GM12878 (cell line): ENCODE measurements around the gene OR4Q2. TPM values are rescaled to one million over a fixed set of nuclear protein-coding genes. Genes with fewer than 3 reads are reported as not detected.

Experiments
- ATAC-seq: fragments of 200-7000 bp; cut with Tn5 transposase; 3 replicates; pipeline ENCODE4 v1.9.1; 2020; ENCODE audit warnings: mild to moderate bottlenecking, moderate library complexity
- BruUV-seq: library from RNA; stranded (reverse); fragments of 400-500 nt; replicated peaks from 2 replicates; lab custom pipeline; 2021; lab: Mats Ljungman, UMichigan
- CTCF ChIA-PET: fragments of 300-600 bp; sonication (Branson Sonifier 250); formaldehyde crosslinking; extraction: SDS; loops from one replicate; lab custom pipeline; 2021; ENCODE audit warnings: inconsistent platforms; lab: Yijun Ruan, JAX
- POLR2A ChIA-PET: fragments of 350-600 bp; formaldehyde crosslinking; extraction: SDS; loops from one replicate; lab custom pipeline; 2021; ENCODE audit warnings: inconsistent platforms; lab: Charles Lee
- RAD21 ChIA-PET: fragments of 300-600 bp; sonication (Branson Sonifier 250); formaldehyde crosslinking; loops from one replicate; lab custom pipeline; 2023; ENCODE audit warnings: antibody characterized with exemption; ENCODE audit not compliant: unreplicated experiment; lab: Charles Lee
- SMC1A ChIA-PET: fragments of 300-600 bp; sonication (Branson Sonifier 250); formaldehyde crosslinking; loops from one replicate; lab custom pipeline; 2023; ENCODE audit not compliant: unreplicated experiment, uncharacterized antibody; lab: Charles Lee
- DNase-seq: peaks from one replicate; pipeline ENCODE4 v3.0.0-alpha.2; 2011; ENCODE audit warnings: low read depth, low spot score
- FAIRE-seq: peaks from 3 replicates; lab custom pipeline; 2011; peaks lifted over from hg19 to GRCh38; lab: Jason Lieb, UNC
- H2AFZ ChIP-seq: 2 replicates; pipeline ENCODE4 v1.6.0; 2011; ENCODE audit warnings: low read depth, low read length, control low read depth; ENCODE audit not compliant: control insufficient read depth
- H3K27ac ChIP-seq: 2 replicates; pipeline ENCODE4 v1.5.1; 2011; ENCODE audit warnings: control low read depth; ENCODE audit not compliant: control insufficient read depth, insufficient read depth
- H3K27me3 ChIP-seq, 2 experiments: replicated peaks in 1 of 2; 2 replicates each; pipeline versions ENCODE4 v1.6.0 to v1.6.1; 2011; ENCODE audit warnings: low read length in 1 of 2; ENCODE audit not compliant: control insufficient read depth in 2 of 2, insufficient read depth in 2 of 2
- H3K36me3 ChIP-seq, 2 experiments: 2 replicates each; pipeline ENCODE4 v1.5.1; 2011; ENCODE audit warnings: low read length in 1 of 2; ENCODE audit not compliant: control insufficient read depth in 2 of 2, insufficient read depth in 2 of 2
- H3K4me1 ChIP-seq: 2 replicates; pipeline ENCODE4 v1.6.1; 2011; ENCODE audit warnings: mild to moderate bottlenecking, low read length, moderate library complexity, mixed read lengths; ENCODE audit not compliant: control insufficient read depth, insufficient read depth
- H3K4me2 ChIP-seq: 2 replicates; pipeline ENCODE4 v1.6.0; 2011; ENCODE audit warnings: control low read depth; ENCODE audit not compliant: control insufficient read depth, insufficient read depth
- H3K4me3 ChIP-seq: fragments of 200-600 bp; sonication (generic); 2 replicates; pipeline ENCODE4 v1.5.1; 2016
- H3K79me2 ChIP-seq: 2 replicates; pipeline ENCODE4 v1.6.0; 2011; ENCODE audit warnings: low read length; ENCODE audit not compliant: control insufficient read depth, insufficient read depth
- H3K9ac ChIP-seq: 2 replicates; pipeline ENCODE4 v1.8.0; 2011; ENCODE audit warnings: low read length, control low read depth, mixed read lengths; ENCODE audit not compliant: control insufficient read depth, insufficient read depth
- H3K9me3 ChIP-seq: replicated peaks from 3 replicates; pipeline ENCODE4 v1.5.1; 2011; ENCODE audit warnings: mild to moderate bottlenecking, low read length; ENCODE audit not compliant: control insufficient read depth, insufficient read depth
- H4K20me1 ChIP-seq: 2 replicates; pipeline ENCODE4 v1.6.0; 2011; ENCODE audit not compliant: control insufficient read depth, insufficient read depth
- CHD4 ChIP-seq: fragments of 200-600 bp; sonication (generic); IDR thresholded peaks from 2 replicates; pipeline ENCODE4 v1.6.1; 2016; ENCODE audit warnings: mild to moderate bottlenecking
- CREB1 ChIP-seq: IDR thresholded peaks from 2 replicates; pipeline ENCODE4 v1.6.1; 2012; ENCODE audit warnings: low read depth, mild to moderate bottlenecking, inconsistent platforms
- DPF2 ChIP-seq: fragments of 450-650 bp; IDR thresholded peaks from 2 replicates; pipeline ENCODE4 v1.6.1; 2017; ENCODE audit warnings: mild to moderate bottlenecking
- MEF2A ChIP-seq: IDR thresholded peaks from 2 replicates; pipeline ENCODE4 v1.6.1; 2011; ENCODE audit warnings: low read depth, mild to moderate bottlenecking, low read length, moderate library complexity; ENCODE audit not compliant: insufficient read depth
- MEF2B ChIP-seq: fragments of 450-650 bp; IDR thresholded peaks from 2 replicates; pipeline ENCODE4 v1.6.1; 2018; ENCODE audit warnings: mild to moderate bottlenecking, moderate library complexity; ENCODE audit not compliant: partially characterized antibody, poor library complexity, severe bottlenecking
- MXI1 ChIP-seq: fragments of 150-350 bp; IDR thresholded peaks from 2 replicates; pipeline ENCODE4 v1.6.1; 2011; ENCODE audit warnings: low read depth, mild to moderate bottlenecking, inconsistent platforms, low read length, improper control_type of control experiment
- NR2F1 ChIP-seq: fragments of 450-650 bp; conservative IDR thresholded peaks from 2 replicates; pipeline ENCODE4 v1.6.1; 2017; ENCODE audit warnings: mild to moderate bottlenecking
- POLR2AphosphoS2 ChIP-seq: IDR thresholded peaks from 2 replicates; pipeline ENCODE4 v1.6.1; 2011; ENCODE audit warnings: low read depth, mild to moderate bottlenecking, low read length, improper control_type of control experiment, moderate library complexity
- RELB ChIP-seq: fragments of 450-650 bp; IDR thresholded peaks from 2 replicates; pipeline ENCODE4 v1.6.1; 2017; ENCODE audit warnings: low read depth, mild to moderate bottlenecking, moderate library complexity
- SPI1 ChIP-seq: IDR thresholded peaks from 2 replicates; pipeline ENCODE4 v1.6.1; 2011; ENCODE audit warnings: low read depth, mild to moderate bottlenecking, low read length, moderate library complexity, borderline replicate concordance; ENCODE audit not compliant: insufficient read depth
- TCF12 ChIP-seq: IDR thresholded peaks from 2 replicates; pipeline ENCODE4 v1.6.1; 2011; ENCODE audit warnings: low read depth, mild to moderate bottlenecking, low read length
- WGBS: methylation state at CpG from one replicate; pipeline ENCODE4 v1.1.6; 2016; ENCODE audit warnings: low lambda C conversion rate; ENCODE audit not compliant: insufficient replicate concordance, insufficient coverage; ENCODE audit errors: missing lambda C conversion rate; 5-methylcytosine and 5-hydroxymethylcytosine counted together
- in situ Hi-C: fragments of 300-500 bp; cut with MboI; formaldehyde crosslinking; loops from 9 replicates; pipeline ENCODE4 v1.14.3; 2018; ENCODE audit warnings: mixed read lengths
- intact Hi-C: fragments of 100-400 bp; cut with micrococcal nuclease; formaldehyde crosslinking; loops from one replicate; pipeline ENCODE4 v1.14.2; 2022; ENCODE audit not compliant: unreplicated experiment
- polyA plus RNA-seq, 11 experiments: library from polyadenylated mRNA; depleted of rRNA in 4 of 11; unstranded in 6 of 11; stranded (reverse) in 5 of 11; fragments of >200 nt; fragmentation: Nextera tagmentation in 4 of 11; fragmentation: Illumina TruSeq in 1 of 11; extraction: Ambion mirVana in 4 of 11; extraction: Trizol in 1 of 11; gene quantifications; 1 replicate in 1 of 11; 2 replicates in 10 of 11; pipeline versions ENCODE4 v1.2.1 to v1.2.3, GENCODE V29; 2011 to 2016; ENCODE audit warnings: inconsistent platforms in 2 of 11, missing spikeins in 2 of 11, low read depth in 1 of 11
- total RNA-seq, 4 experiments: library from RNA; depleted of rRNA in 3 of 4; stranded (reverse); fragments of >200 nt in 3 of 4; fragmentation: Illumina TruSeq in 1 of 4; extraction: Trizol in 1 of 4; gene quantifications; 2 replicates each; pipeline versions ENCODE4 v1.2.1 to v1.2.3, GENCODE V29; 2013 to 2021
- TF ChIP-seq, protein P1 (sequence below): IDR thresholded peaks from 2 replicates; pipeline ENCODE4 v1.6.1; 2012; ENCODE audit warnings: improper control_type of control experiment, low read depth, low read length; ENCODE audit not compliant: insufficient replicate concordance
- TF ChIP-seq, protein P2 (sequence below): fragments of 450-650 bp; IDR thresholded peaks from 2 replicates; pipeline ENCODE4 v1.6.1; 2017; ENCODE audit warnings: mild to moderate bottlenecking, low read depth, inconsistent platforms; ENCODE audit not compliant: poor library complexity, severe bottlenecking
- TF ChIP-seq, protein P3 (sequence below): IDR thresholded peaks from 2 replicates; pipeline ENCODE4 v1.6.1; 2011; ENCODE audit warnings: mild to moderate bottlenecking, low read depth, low read length, moderate library complexity; ENCODE audit not compliant: insufficient replicate concordance

Gene OR4Q2
- total and polyA plus RNA-seq, 10 of the 15 experiments (the other 5 are each of a cell fraction or from before 2014, with no cell fraction given), result not detected

- H4K20me1 ChIP-seq, result no peaks in the 10 kb centered on the region
- no peaks in the 10 kb centered on the region for H3K79me2 ChIP-seq
- H3K4me1 ChIP-seq, result no peaks in the 10 kb centered on the region
- 0% methylated on average over 1 of the region's 1 CpG for WGBS
- FAIRE-seq (no peak), ATAC-seq (no peak), DNase-seq (no peak)
- intact Hi-C loops (no loop called here), in situ Hi-C loops (no loop called here)
- H3K4me2 ChIP-seq, result no peak overlapping the region
- no peaks in the 10 kb centered on the region for H3K9me3 ChIP-seq
- no TSS peak for BruUV-seq
- POLR2A ChIA-PET, result no interaction called here
- H3K27ac ChIP-seq, result no peak overlapping the region
- CTCF ChIA-PET, result no interaction called here
- no peak overlapping the region for H2AFZ ChIP-seq
- H3K36me3 ChIP-seq, result no peaks in the 10 kb centered on the region
- SMC1A ChIA-PET, result no interaction called here
- H3K9ac ChIP-seq, result no peak overlapping the region
- RAD21 ChIA-PET, result no interaction called here
- TF ChIP-seq TCF12 (no peak), RELB (no peak), SPI1 (no peak), MXI1 (no peak), NR2F1 (no peak), CHD4 (no peak), POLR2AphosphoS2 (no peak), CREB1 (no peak), DPF2 (no peak), MEF2B (no peak), MEF2A (no peak)
- TF ChIP-seq, protein P1, sequence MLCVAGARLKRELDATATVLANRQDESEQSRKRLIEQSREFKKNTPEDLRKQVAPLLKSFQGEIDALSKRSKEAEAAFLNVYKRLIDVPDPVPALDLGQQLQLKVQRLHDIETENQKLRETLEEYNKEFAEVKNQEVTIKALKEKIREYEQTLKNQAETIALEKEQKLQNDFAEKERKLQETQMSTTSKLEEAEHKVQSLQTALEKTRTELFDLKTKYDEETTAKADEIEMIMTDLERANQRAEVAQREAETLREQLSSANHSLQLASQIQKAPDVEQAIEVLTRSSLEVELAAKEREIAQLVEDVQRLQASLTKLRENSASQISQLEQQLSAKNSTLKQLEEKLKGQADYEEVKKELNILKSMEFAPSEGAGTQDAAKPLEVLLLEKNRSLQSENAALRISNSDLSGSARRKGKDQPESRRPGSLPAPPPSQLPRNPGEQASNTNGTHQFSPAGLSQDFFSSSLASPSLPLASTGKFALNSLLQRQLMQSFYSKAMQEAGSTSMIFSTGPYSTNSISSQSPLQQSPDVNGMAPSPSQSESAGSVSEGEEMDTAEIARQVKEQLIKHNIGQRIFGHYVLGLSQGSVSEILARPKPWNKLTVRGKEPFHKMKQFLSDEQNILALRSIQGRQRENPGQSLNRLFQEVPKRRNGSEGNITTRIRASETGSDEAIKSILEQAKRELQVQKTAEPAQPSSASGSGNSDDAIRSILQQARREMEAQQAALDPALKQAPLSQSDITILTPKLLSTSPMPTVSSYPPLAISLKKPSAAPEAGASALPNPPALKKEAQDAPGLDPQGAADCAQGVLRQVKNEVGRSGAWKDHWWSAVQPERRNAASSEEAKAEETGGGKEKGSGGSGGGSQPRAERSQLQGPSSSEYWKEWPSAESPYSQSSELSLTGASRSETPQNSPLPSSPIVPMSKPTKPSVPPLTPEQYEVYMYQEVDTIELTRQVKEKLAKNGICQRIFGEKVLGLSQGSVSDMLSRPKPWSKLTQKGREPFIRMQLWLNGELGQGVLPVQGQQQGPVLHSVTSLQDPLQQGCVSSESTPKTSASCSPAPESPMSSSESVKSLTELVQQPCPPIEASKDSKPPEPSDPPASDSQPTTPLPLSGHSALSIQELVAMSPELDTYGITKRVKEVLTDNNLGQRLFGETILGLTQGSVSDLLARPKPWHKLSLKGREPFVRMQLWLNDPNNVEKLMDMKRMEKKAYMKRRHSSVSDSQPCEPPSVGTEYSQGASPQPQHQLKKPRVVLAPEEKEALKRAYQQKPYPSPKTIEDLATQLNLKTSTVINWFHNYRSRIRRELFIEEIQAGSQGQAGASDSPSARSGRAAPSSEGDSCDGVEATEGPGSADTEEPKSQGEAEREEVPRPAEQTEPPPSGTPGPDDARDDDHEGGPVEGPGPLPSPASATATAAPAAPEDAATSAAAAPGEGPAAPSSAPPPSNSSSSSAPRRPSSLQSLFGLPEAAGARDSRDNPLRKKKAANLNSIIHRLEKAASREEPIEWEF, result no peak
- TF ChIP-seq, protein P2, sequence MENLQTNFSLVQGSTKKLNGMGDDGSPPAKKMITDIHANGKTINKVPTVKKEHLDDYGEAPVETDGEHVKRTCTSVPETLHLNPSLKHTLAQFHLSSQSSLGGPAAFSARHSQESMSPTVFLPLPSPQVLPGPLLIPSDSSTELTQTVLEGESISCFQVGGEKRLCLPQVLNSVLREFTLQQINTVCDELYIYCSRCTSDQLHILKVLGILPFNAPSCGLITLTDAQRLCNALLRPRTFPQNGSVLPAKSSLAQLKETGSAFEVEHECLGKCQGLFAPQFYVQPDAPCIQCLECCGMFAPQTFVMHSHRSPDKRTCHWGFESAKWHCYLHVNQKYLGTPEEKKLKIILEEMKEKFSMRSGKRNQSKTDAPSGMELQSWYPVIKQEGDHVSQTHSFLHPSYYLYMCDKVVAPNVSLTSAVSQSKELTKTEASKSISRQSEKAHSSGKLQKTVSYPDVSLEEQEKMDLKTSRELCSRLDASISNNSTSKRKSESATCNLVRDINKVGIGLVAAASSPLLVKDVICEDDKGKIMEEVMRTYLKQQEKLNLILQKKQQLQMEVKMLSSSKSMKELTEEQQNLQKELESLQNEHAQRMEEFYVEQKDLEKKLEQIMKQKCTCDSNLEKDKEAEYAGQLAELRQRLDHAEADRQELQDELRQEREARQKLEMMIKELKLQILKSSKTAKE, result no peak
- TF ChIP-seq, protein P3, sequence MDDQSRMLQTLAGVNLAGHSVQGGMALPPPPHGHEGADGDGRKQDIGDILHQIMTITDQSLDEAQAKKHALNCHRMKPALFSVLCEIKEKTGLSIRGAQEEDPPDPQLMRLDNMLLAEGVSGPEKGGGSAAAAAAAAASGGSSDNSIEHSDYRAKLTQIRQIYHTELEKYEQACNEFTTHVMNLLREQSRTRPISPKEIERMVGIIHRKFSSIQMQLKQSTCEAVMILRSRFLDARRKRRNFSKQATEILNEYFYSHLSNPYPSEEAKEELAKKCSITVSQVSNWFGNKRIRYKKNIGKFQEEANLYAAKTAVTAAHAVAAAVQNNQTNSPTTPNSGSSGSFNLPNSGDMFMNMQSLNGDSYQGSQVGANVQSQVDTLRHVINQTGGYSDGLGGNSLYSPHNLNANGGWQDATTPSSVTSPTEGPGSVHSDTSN, result no peak
- H3K4me3 ChIP-seq, result no peak overlapping the region
- no peaks in the 10 kb centered on the region for H3K27me3 ChIP-seq
Measured at GRCh38 chr14:19974844-19975243, 27.1 kb upstream of the OR4Q2 start.
